GM23338 (cell line): ENCODE data around the gene FFAR3. TPM values are rescaled to one million over a fixed set of nuclear protein-coding genes. Genes with fewer than 3 reads are reported as not detected.

Source experiments
- ATAC-seq: fragments of 200-7000 bp; cut with Tn5 transposase; 3 replicates; pipeline ENCODE4 v1.9.1; 2020
- DNase-seq: peaks from one replicate; pipeline ENCODE4 v3.0.0-alpha.2; 2015; ENCODE audit warnings: low spot score
- H2AFZ ChIP-seq: fragments of 200-600 bp; sonication (generic); 2 replicates; pipeline ENCODE4 v1.8.0; 2016; ENCODE audit warnings: antibody characterized with exemption, mild to moderate bottlenecking, moderate library complexity
- H3F3A ChIP-seq: fragments of 200-600 bp; sonication (generic); replicated peaks from 2 replicates; pipeline ENCODE4 v1.8.0; 2017; ENCODE audit warnings: antibody characterized with exemption, mixed run types, low read depth
- H3K27ac ChIP-seq: fragments of 200-600 bp; sonication (generic); 2 replicates; pipeline ENCODE4 v1.6.1; 2016; ENCODE audit warnings: low read depth
- H3K27me3 ChIP-seq: fragments of 200-600 bp; sonication (generic); 2 replicates; pipeline ENCODE4 v1.8.0; 2016; ENCODE audit warnings: mild to moderate bottlenecking, mixed run types, moderate library complexity; ENCODE audit not compliant: insufficient read depth
- H3K36me3 ChIP-seq: fragments of 200-600 bp; sonication (generic); 2 replicates; pipeline ENCODE4 v1.8.0; 2016; ENCODE audit warnings: mild to moderate bottlenecking; ENCODE audit not compliant: insufficient read depth
- H3K4me1 ChIP-seq: fragments of 200-600 bp; sonication (generic); 2 replicates; pipeline ENCODE4 v1.8.0; 2016; ENCODE audit warnings: mild to moderate bottlenecking, moderate library complexity; ENCODE audit not compliant: insufficient read depth
- H3K4me2 ChIP-seq: fragments of 200-600 bp; sonication (generic); 2 replicates; pipeline ENCODE4 v1.7.1; 2017; ENCODE audit warnings: mixed run types
- H3K4me3 ChIP-seq: fragments of 200-600 bp; sonication (generic); 2 replicates; pipeline ENCODE4 v1.6.1; 2016; ENCODE audit warnings: mixed run types
- H3K79me2 ChIP-seq: fragments of 200-600 bp; sonication (generic); replicated peaks from 2 replicates; pipeline ENCODE4 v1.8.0; 2017; ENCODE audit warnings: mild to moderate bottlenecking; ENCODE audit not compliant: insufficient read depth
- H3K9me2 ChIP-seq: fragments of 200-600 bp; sonication (generic); 2 replicates; pipeline ENCODE4 v1.8.0; 2017; ENCODE audit not compliant: insufficient read depth
- H4K20me1 ChIP-seq: fragments of 200-600 bp; sonication (generic); replicated peaks from 2 replicates; pipeline ENCODE4 v1.8.0; 2017; ENCODE audit warnings: mild to moderate bottlenecking; ENCODE audit not compliant: insufficient read depth
- H3K27ac Mint-ChIP-seq: 2 replicates; pipeline ENCODE4 v1.8.0; 2020; ENCODE audit warnings: inconsistent platforms, mild to moderate bottlenecking, moderate library complexity, mixed read lengths
- H3K27me3 Mint-ChIP-seq: 3 replicates; pipeline ENCODE4 v1.8.0; 2022; ENCODE audit warnings: low read depth, mild to moderate bottlenecking, moderate library complexity, mixed read lengths, inconsistent platforms; ENCODE audit not compliant: insufficient read depth, poor library complexity
- H3K36me3 Mint-ChIP-seq: 3 replicates; pipeline ENCODE4 v1.8.0; 2021; ENCODE audit warnings: low read depth, mild to moderate bottlenecking, inconsistent platforms, moderate library complexity, mixed read lengths
- H3K4me1 Mint-ChIP-seq: 3 replicates; pipeline ENCODE4 v1.8.0; 2020; ENCODE audit warnings: mild to moderate bottlenecking, inconsistent platforms, mixed read lengths
- H3K4me3 Mint-ChIP-seq: 3 replicates; pipeline ENCODE4 v1.8.0; 2021; ENCODE audit warnings: moderate library complexity, mild to moderate bottlenecking, inconsistent platforms, mixed read lengths
- H3K9me3 Mint-ChIP-seq: 3 replicates; pipeline ENCODE4 v1.8.0; 2020; ENCODE audit warnings: moderate library complexity, mild to moderate bottlenecking, inconsistent platforms, mixed read lengths
- CREB1 ChIP-seq: fragments of 250-450 bp; sonication (Bioruptor Pico); IDR thresholded peaks from 2 replicates; pipeline ENCODE4 v1.5.0; 2020; ENCODE audit warnings: low read depth, mild to moderate bottlenecking, moderate library complexity
- ETS1 ChIP-seq: IDR thresholded peaks from 2 replicates; pipeline ENCODE4 v1.6.1; 2016; ENCODE audit warnings: antibody characterized with exemption
- EZH2 ChIP-seq: fragments of 200-600 bp; sonication (generic); IDR thresholded peaks from one replicate; pipeline ENCODE4 v1.8.0; 2017; ENCODE audit warnings: antibody characterized with exemption, mild to moderate bottlenecking, low read depth; ENCODE audit not compliant: unreplicated experiment
- EZH2phosphoT487 ChIP-seq: fragments of 200-600 bp; sonication (generic); IDR thresholded peaks from one replicate; pipeline ENCODE4 v1.8.1; 2018; ENCODE audit warnings: antibody characterized with exemption; ENCODE audit not compliant: unreplicated experiment
- JUNB ChIP-seq: IDR thresholded peaks from one replicate; pipeline ENCODE4 v1.6.1; 2016; ENCODE audit warnings: antibody characterized with exemption; ENCODE audit not compliant: unreplicated experiment
- NANOG ChIP-seq: IDR thresholded peaks from 2 replicates; pipeline ENCODE4 v1.6.1; 2016; ENCODE audit warnings: antibody characterized with exemption, borderline replicate concordance
- POLR2AphosphoS5 ChIP-seq: IDR thresholded peaks from 2 replicates; pipeline ENCODE4 v1.6.1; 2016; ENCODE audit warnings: antibody characterized with exemption, low read depth
- STAT1 ChIP-seq: IDR thresholded peaks from one replicate; pipeline ENCODE4 v1.6.1; 2016; ENCODE audit warnings: antibody characterized with exemption; ENCODE audit not compliant: unreplicated experiment
- ZNF114 ChIP-seq: fragments of 250-450 bp; sonication (Bioruptor Pico); IDR thresholded peaks from 2 replicates; pipeline ENCODE4 v1.5.0; 2020; ENCODE audit warnings: mild to moderate bottlenecking, moderate library complexity
- ZNF331 ChIP-seq: fragments of 250-450 bp; sonication (Bioruptor Pico); IDR thresholded peaks from 2 replicates; pipeline ENCODE4 v1.5.0; 2020; ENCODE audit warnings: low read depth, mild to moderate bottlenecking, moderate library complexity
- ZNF462 ChIP-seq: fragments of 250-450 bp; sonication (Bioruptor Pico); IDR thresholded peaks from 2 replicates; pipeline ENCODE4 v1.5.0; 2020; ENCODE audit warnings: mild to moderate bottlenecking, moderate library complexity
- polyA plus RNA-seq: library from polyadenylated mRNA; unstranded; fragments of >200 nt; fragmentation: Nextera tagmentation; extraction: Ambion mirVana; gene quantifications from 2 replicates; pipeline ENCODE4 v1.2.1, GENCODE V29; 2016
- total RNA-seq: library from RNA; depleted of rRNA; stranded (reverse); fragments of >200 nt; shearing (Covaris generic); gene quantifications from 2 replicates; pipeline ENCODE4 v1.2.3, GENCODE V29; 2014
- TF ChIP-seq, protein P1 (sequence below), 2 experiments: fragments of 200-600 bp in 1 of 2; sonication (generic) in 1 of 2; conservative IDR thresholded peaks; 2 replicates each; pipeline versions ENCODE4 v1.5.1 to v1.6.1; 2016 to 2017; ENCODE audit warnings: antibody characterized with exemption in 2 of 2, low read depth in 2 of 2, mild to moderate bottlenecking in 2 of 2, moderate library complexity in 1 of 2
- TF ChIP-seq, protein P2 (sequence below): IDR thresholded peaks from one replicate; pipeline ENCODE4 v1.6.1; 2018; ENCODE audit warnings: antibody characterized with exemption; ENCODE audit not compliant: unreplicated experiment

The FFAR3 gene
- total and polyA plus RNA-seq, 2 experiments from 2014 or later = 0.35 TPM; not detected in 1

- H3K27me3 ChIP-seq = no peaks in the 10 kb centered on the region
- H3K9me2 ChIP-seq = no peaks in the 10 kb centered on the region; the same call in 1 of the 2 replicates
- peaks cover 3% of the 10 kb centered on the region; the same call in 1 of the 2 replicates for H3K36me3 ChIP-seq
- H3K79me2 ChIP-seq = no peaks in the 10 kb centered on the region
- no peak for TF ChIP-seq CREB1 (CRISPR knock-in tag)
- no peak for TF ChIP-seq EZH2
- no peak for TF ChIP-seq JUNB
- TF ChIP-seq ZNF462 (CRISPR knock-in tag) = no peak
- TF ChIP-seq ZNF114 (CRISPR knock-in tag) = no peak
- no peak for TF ChIP-seq EZH2phosphoT487
- TF ChIP-seq, protein P1, sequence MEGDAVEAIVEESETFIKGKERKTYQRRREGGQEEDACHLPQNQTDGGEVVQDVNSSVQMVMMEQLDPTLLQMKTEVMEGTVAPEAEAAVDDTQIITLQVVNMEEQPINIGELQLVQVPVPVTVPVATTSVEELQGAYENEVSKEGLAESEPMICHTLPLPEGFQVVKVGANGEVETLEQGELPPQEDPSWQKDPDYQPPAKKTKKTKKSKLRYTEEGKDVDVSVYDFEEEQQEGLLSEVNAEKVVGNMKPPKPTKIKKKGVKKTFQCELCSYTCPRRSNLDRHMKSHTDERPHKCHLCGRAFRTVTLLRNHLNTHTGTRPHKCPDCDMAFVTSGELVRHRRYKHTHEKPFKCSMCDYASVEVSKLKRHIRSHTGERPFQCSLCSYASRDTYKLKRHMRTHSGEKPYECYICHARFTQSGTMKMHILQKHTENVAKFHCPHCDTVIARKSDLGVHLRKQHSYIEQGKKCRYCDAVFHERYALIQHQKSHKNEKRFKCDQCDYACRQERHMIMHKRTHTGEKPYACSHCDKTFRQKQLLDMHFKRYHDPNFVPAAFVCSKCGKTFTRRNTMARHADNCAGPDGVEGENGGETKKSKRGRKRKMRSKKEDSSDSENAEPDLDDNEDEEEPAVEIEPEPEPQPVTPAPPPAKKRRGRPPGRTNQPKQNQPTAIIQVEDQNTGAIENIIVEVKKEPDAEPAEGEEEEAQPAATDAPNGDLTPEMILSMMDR (conservative IDR thresholded peaks at IDR 0.05; ENCODE audit: low read depth in 2 of 2) = no peak
- TF ChIP-seq ZNF331 (CRISPR knock-in tag) = no peak
- no peak for TF ChIP-seq POLR2AphosphoS5
- TF ChIP-seq ETS1 = no peak
- TF ChIP-seq STAT1 = no peak
- no peak for TF ChIP-seq NANOG
- TF ChIP-seq, protein P2, sequence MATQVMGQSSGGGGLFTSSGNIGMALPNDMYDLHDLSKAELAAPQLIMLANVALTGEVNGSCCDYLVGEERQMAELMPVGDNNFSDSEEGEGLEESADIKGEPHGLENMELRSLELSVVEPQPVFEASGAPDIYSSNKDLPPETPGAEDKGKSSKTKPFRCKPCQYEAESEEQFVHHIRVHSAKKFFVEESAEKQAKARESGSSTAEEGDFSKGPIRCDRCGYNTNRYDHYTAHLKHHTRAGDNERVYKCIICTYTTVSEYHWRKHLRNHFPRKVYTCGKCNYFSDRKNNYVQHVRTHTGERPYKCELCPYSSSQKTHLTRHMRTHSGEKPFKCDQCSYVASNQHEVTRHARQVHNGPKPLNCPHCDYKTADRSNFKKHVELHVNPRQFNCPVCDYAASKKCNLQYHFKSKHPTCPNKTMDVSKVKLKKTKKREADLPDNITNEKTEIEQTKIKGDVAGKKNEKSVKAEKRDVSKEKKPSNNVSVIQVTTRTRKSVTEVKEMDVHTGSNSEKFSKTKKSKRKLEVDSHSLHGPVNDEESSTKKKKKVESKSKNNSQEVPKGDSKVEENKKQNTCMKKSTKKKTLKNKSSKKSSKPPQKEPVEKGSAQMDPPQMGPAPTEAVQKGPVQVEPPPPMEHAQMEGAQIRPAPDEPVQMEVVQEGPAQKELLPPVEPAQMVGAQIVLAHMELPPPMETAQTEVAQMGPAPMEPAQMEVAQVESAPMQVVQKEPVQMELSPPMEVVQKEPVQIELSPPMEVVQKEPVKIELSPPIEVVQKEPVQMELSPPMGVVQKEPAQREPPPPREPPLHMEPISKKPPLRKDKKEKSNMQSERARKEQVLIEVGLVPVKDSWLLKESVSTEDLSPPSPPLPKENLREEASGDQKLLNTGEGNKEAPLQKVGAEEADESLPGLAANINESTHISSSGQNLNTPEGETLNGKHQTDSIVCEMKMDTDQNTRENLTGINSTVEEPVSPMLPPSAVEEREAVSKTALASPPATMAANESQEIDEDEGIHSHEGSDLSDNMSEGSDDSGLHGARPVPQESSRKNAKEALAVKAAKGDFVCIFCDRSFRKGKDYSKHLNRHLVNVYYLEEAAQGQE = no peak
- no peak overlapping the region for H3K4me3 ChIP-seq
- ATAC-seq (no peak), DNase-seq (no peak)
- peaks cover 7% of the 10 kb centered on the region for H3K27me3 Mint-ChIP-seq
- no peaks in the 10 kb centered on the region for H4K20me1 ChIP-seq
- no peak overlapping the region for H3K27ac ChIP-seq
- H3F3A ChIP-seq = no peaks in the 10 kb centered on the region
- H3K36me3 Mint-ChIP-seq = peaks cover 10% of the 10 kb centered on the region; the same call in 2 of the 3 replicates
- peaks cover 5% of the 10 kb centered on the region for H3K4me1 Mint-ChIP-seq
- no peak overlapping the region for H3K27ac Mint-ChIP-seq
- H2AFZ ChIP-seq = no peak overlapping the region
- H3K4me1 ChIP-seq = peaks cover 6% of the 10 kb centered on the region
- peaks cover 60% of the 10 kb centered on the region for H3K9me3 Mint-ChIP-seq
- H3K4me2 ChIP-seq = no peak overlapping the region
- no peak overlapping the region for H3K4me3 Mint-ChIP-seq
Measured at GRCh38 chr19:35381318-35381717, 23.1 kb downstream of the FFAR3 start.
